GM19463 (cell line): ENCODE measurements around the gene FAM20B.

Experiments used
- ATAC-seq: cut with Tn5 transposase; IDR thresholded peaks from one replicate; pipeline ENCODE4 v1.9.1; 2021; ENCODE audit warnings: mild to moderate bottlenecking, moderate library complexity; ENCODE audit not compliant: unreplicated experiment

The FAM20B gene

GRCh38 chr1:179090923-179091322 lies 65.2 kb downstream of the FAM20B start:
- ATAC-seq, result no peak

GRCh38 chr1:179091691-179092165 lies 66.0 kb downstream of the FAM20B start:
- ATAC-seq, result no peak

- ATAC-seq, result no peak
Observed at GRCh38 chr1:179092896-179093461, 67.3 kb downstream of the FAM20B start.

GRCh38 chr1:179094818-179095217 lies 69.1 kb downstream of the FAM20B start:
- no peak for ATAC-seq

GRCh38 chr1:179095377-179095776 lies 69.7 kb downstream of the FAM20B start:
- ATAC-seq, result no peak

- ATAC-seq, result no peak
Observed at GRCh38 chr1:179095924-179096323, 70.2 kb downstream of the FAM20B start.

- no peak for ATAC-seq
Observed at GRCh38 chr1:179099891-179100290, 74.2 kb downstream of the FAM20B start.

- no peak for ATAC-seq
Observed at GRCh38 chr1:179101566-179101965, 75.9 kb downstream of the FAM20B start.

- no peak for ATAC-seq
Observed at GRCh38 chr1:179103999-179104398, 78.3 kb downstream of the FAM20B start.

GRCh38 chr1:179104611-179105250 lies 79.0 kb downstream of the FAM20B start:
- no peak for ATAC-seq

- ATAC-seq, result no peak
Observed at GRCh38 chr1:179105393-179105792, 79.7 kb downstream of the FAM20B start.

- ATAC-seq, result no peak
Observed at GRCh38 chr1:179107706-179108629, 82.3 kb downstream of the FAM20B start.

GRCh38 chr1:179108644-179109043 lies 83.0 kb downstream of the FAM20B start:
- no peak for ATAC-seq

GRCh38 chr1:179115181-179115580 lies 89.5 kb downstream of the FAM20B start:
- ATAC-seq, result no peak

GRCh38 chr1:179119513-179119912 lies 93.8 kb downstream of the FAM20B start:
- no peak for ATAC-seq

- no peak for ATAC-seq
Observed at GRCh38 chr1:179120736-179121135, 95.0 kb downstream of the FAM20B start.

- ATAC-seq, result no peak
Observed at GRCh38 chr1:179121159-179121938, 95.7 kb downstream of the FAM20B start.

GRCh38 chr1:179124873-179125272 lies 99.2 kb downstream of the FAM20B start:
- ATAC-seq, result no peak
